WTC11 (cell line): ENCODE measurements around the gene MIER2. TPM values are rescaled to one million over a fixed set of nuclear protein-coding genes. Genes with fewer than 3 reads are reported as not detected.

ENCODE experiments used
- ATAC-seq: fragments of 200-7000 bp; cut with Tn5 transposase; 2 replicates; pipeline ENCODE4 v1.10.0; 2021; ENCODE audit warnings: mild to moderate bottlenecking, moderate library complexity
- CTCF ChIA-PET: fragments of 300-600 bp; sonication (Branson Sonifier 250); formaldehyde crosslinking; loops from one replicate; lab custom pipeline; 2021; ENCODE audit warnings: antibody characterized with exemption; lab: Charles Lee
- POLR2A ChIA-PET: fragments of 350-600 bp; sonication (Branson Sonifier 250); formaldehyde crosslinking; loops from one replicate; lab custom pipeline; 2021; ENCODE audit warnings: antibody characterized with exemption; lab: Charles Lee
- DNase-seq: peaks from one replicate; pipeline ENCODE4 v3.0.0; 2021; ENCODE audit warnings: low spot score
- H3K27ac Mint-ChIP-seq: 2 replicates; pipeline ENCODE4 v1.8.0; 2021; ENCODE audit warnings: mixed read lengths
- H3K27me3 Mint-ChIP-seq: 2 replicates; pipeline ENCODE4 v1.8.0; 2021; ENCODE audit warnings: low read depth, mild to moderate bottlenecking, moderate library complexity, mixed read lengths
- H3K36me3 Mint-ChIP-seq: 2 replicates; pipeline ENCODE4 v1.8.0; 2021; ENCODE audit warnings: mixed read lengths
- H3K4me1 Mint-ChIP-seq: 2 replicates; pipeline ENCODE4 v1.8.0; 2022; ENCODE audit warnings: mixed read lengths
- H3K4me3 Mint-ChIP-seq: 2 replicates; pipeline ENCODE4 v1.8.0; 2021; ENCODE audit warnings: mild to moderate bottlenecking, moderate library complexity, mixed read lengths
- H3K9me3 Mint-ChIP-seq: 2 replicates; pipeline ENCODE4 v1.8.0; 2021; ENCODE audit warnings: mixed read lengths
- ARID4B ChIP-seq: sonication (generic); formaldehyde crosslinking; IDR thresholded peaks from 2 replicates; pipeline ENCODE4 v1.8.0; 2023; ENCODE audit warnings: missing genetic modification reagents, mild to moderate bottlenecking, borderline replicate concordance
- E2F5 ChIP-seq: sonication (generic); formaldehyde crosslinking; IDR thresholded peaks from 2 replicates; pipeline ENCODE4 v1.8.1; 2022; ENCODE audit warnings: mild to moderate bottlenecking, moderate library complexity, missing genetic modification reagents
- EMX1 ChIP-seq: fragments of 250-450 bp; sonication (Bioruptor Pico); IDR thresholded peaks from 2 replicates; pipeline ENCODE4 v1.8.0; 2021; ENCODE audit warnings: mild to moderate bottlenecking
- FOXK1 ChIP-seq: sonication (generic); formaldehyde crosslinking; IDR thresholded peaks from 2 replicates; pipeline ENCODE4 v1.8.0; 2022; ENCODE audit warnings: mild to moderate bottlenecking, moderate library complexity, missing genetic modification reagents
- HMGA2 ChIP-seq: fragments of 250-450 bp; sonication (Bioruptor Pico); IDR thresholded peaks from 2 replicates; pipeline ENCODE4 v1.4.0; 2021; ENCODE audit warnings: mild to moderate bottlenecking, moderate library complexity
- IRF1 ChIP-seq: sonication (generic); formaldehyde crosslinking; IDR thresholded peaks from 2 replicates; pipeline ENCODE4 v1.8.0; 2023; ENCODE audit warnings: missing genetic modification reagents
- MAX ChIP-seq: sonication (generic); formaldehyde crosslinking; IDR thresholded peaks from 2 replicates; pipeline ENCODE4 v1.8.0; 2022; ENCODE audit warnings: mild to moderate bottlenecking, missing genetic modification reagents
- NR3C1 ChIP-seq: sonication (generic); formaldehyde crosslinking; conservative IDR thresholded peaks from 2 replicates; pipeline ENCODE4 v1.8.1; 2023; ENCODE audit warnings: low read depth, mild to moderate bottlenecking, missing genetic modification reagents
- STAT6 ChIP-seq: sonication (generic); formaldehyde crosslinking; conservative IDR thresholded peaks from 2 replicates; pipeline ENCODE4 v1.8.1; 2023; ENCODE audit warnings: mild to moderate bottlenecking, low read depth, missing genetic modification reagents, moderate library complexity
- USF1 ChIP-seq: sonication (generic); formaldehyde crosslinking; IDR thresholded peaks from 2 replicates; pipeline ENCODE4 v1.8.0; 2022; ENCODE audit warnings: mild to moderate bottlenecking, missing genetic modification reagents
- ZBTB21 ChIP-seq: sonication (generic); formaldehyde crosslinking; IDR thresholded peaks from 2 replicates; pipeline ENCODE4 v1.8.1; 2023; ENCODE audit warnings: mild to moderate bottlenecking, missing genetic modification reagents, borderline replicate concordance
- ZNF532 ChIP-seq: fragments of 250-450 bp; sonication (Bioruptor Pico); IDR thresholded peaks from 2 replicates; pipeline ENCODE4 v1.9.0; 2021; ENCODE audit warnings: mild to moderate bottlenecking, borderline replicate concordance
- ZSCAN18 ChIP-seq: fragments of 250-450 bp; sonication (Bioruptor Pico); IDR thresholded peaks from 2 replicates; pipeline ENCODE4 v2.1.2; 2022; ENCODE audit warnings: mild to moderate bottlenecking, moderate library complexity
- total RNA-seq: library from RNA; stranded (reverse); gene quantifications from 3 replicates; pipeline ENCODE4 v1.2.3, GENCODE V29; 2021

MIER2 gene
- total RNA-seq, 1 experiment from 2014 or later = 56.3 TPM

GRCh38 chr19:291006-291521, 53.5 kb downstream of the MIER2 start, which contains the start of gene PLPP2 (continued):
- peak; percentile 15; the same call in 1 of the 2 replicates for TF ChIP-seq IRF1
- TF ChIP-seq, all 79 proteins: peak for 17

GRCh38 chr19:290372-291005, 54.1 kb downstream of the MIER2 start:
- no peaks in the 10 kb centered on the region for H3K9me3 Mint-ChIP-seq
- H3K36me3 Mint-ChIP-seq = peaks cover 13% of the 10 kb centered on the region
- peaks cover 13% of the 10 kb centered on the region for H3K27me3 Mint-ChIP-seq
- ATAC-seq (peak; percentile 54), DNase-seq (peak; percentile 92)
- CTCF ChIA-PET = no interaction called here
- POLR2A ChIA-PET = no interaction called here
- H3K27ac Mint-ChIP-seq = peak overlapping the region; percentile 100
- peak overlapping the region; percentile 81 for H3K4me3 Mint-ChIP-seq
- H3K4me1 Mint-ChIP-seq = peaks cover 40% of the 10 kb centered on the region
- TF ChIP-seq FOXK1 (peak; percentile 46; the same call in 1 of the 2 replicates), ZSCAN18 (CRISPR knock-in tag) (no peak), STAT6 (no peak), USF1 (CRISPR knock-in tag) (peak; percentile 30; the same call in 1 of the 2 replicates), ARID4B (CRISPR knock-in tag) (no peak), EMX1 (CRISPR knock-in tag) (0 out of 2 replicates have a peak, but pooled peaks have one; percentile 16), MAX (CRISPR knock-in tag) (0 out of 2 replicates have a peak, but pooled peaks have one; percentile 22), HMGA2 (no peak), ZNF532 (CRISPR knock-in tag) (no peak), ZBTB21 (CRISPR knock-in tag) (no peak), NR3C1 (CRISPR knock-in tag) (no peak), E2F5 (CRISPR knock-in tag) (no peak; the same call in 1 of the 2 replicates)
